H9 (cell line): Measurements from ENCODE around the gene NINL. TPM values are rescaled to one million over a fixed set of nuclear protein-coding genes. Genes with fewer than 3 reads are reported as not detected.

Experiments used
- DNase-seq: peaks from one replicate; pipeline ENCODE4 v3.0.0-alpha.2; 2017
- H2AFZ ChIP-seq: one replicate; pipeline ENCODE4 v1.6.1; 2013; ENCODE audit warnings: mild to moderate bottlenecking, low read length, control low read depth, moderate library complexity
- H2AK5ac ChIP-seq: 2 replicates; pipeline ENCODE4 v1.6.1; 2013; ENCODE audit warnings: low read length, control low read depth, mixed read lengths; ENCODE audit not compliant: insufficient read length
- H2BK120ac ChIP-seq: one replicate; pipeline ENCODE4 v1.6.1; 2013; ENCODE audit warnings: low read depth, mild to moderate bottlenecking, low read length, control low read depth, inconsistent platforms; ENCODE audit not compliant: poor library complexity, severe bottlenecking
- H2BK12ac ChIP-seq: 2 replicates; pipeline ENCODE4 v1.6.1; 2013; ENCODE audit warnings: low read length, control low read depth, mixed read lengths, low read depth; ENCODE audit not compliant: insufficient read length
- H2BK15ac ChIP-seq: 2 replicates; pipeline ENCODE4 v1.6.1; 2013; ENCODE audit warnings: low read depth, low read length, control low read depth
- H2BK20ac ChIP-seq: one replicate; pipeline ENCODE4 v1.6.1; 2013; ENCODE audit warnings: low read depth, mild to moderate bottlenecking, low read length, control low read depth, inconsistent platforms; ENCODE audit not compliant: poor library complexity, severe bottlenecking
- H2BK5ac ChIP-seq: 2 replicates; pipeline ENCODE4 v1.6.1; 2013; ENCODE audit warnings: low read length, control low read depth, mixed read lengths; ENCODE audit not compliant: insufficient read length
- H3K14ac ChIP-seq: 2 replicates; pipeline ENCODE4 v1.6.1; 2013; ENCODE audit warnings: low read length, control low read depth; ENCODE audit not compliant: insufficient read depth
- H3K18ac ChIP-seq: 2 replicates; pipeline ENCODE4 v1.6.1; 2013; ENCODE audit warnings: low read depth, mild to moderate bottlenecking, mixed read lengths, low read length, control low read depth; ENCODE audit not compliant: insufficient read length
- H3K23ac ChIP-seq: 2 replicates; pipeline ENCODE4 v1.6.1; 2013; ENCODE audit warnings: low read length, control low read depth, mixed read lengths, low read depth; ENCODE audit not compliant: insufficient read length
- H3K23me2 ChIP-seq: 2 replicates; pipeline ENCODE4 v1.6.1; 2013; ENCODE audit warnings: low read depth, mild to moderate bottlenecking, mixed read lengths, low read length, control low read depth; ENCODE audit not compliant: insufficient read length, poor library complexity, severe bottlenecking
- H3K27ac ChIP-seq: 2 replicates; pipeline ENCODE4 v1.5.1; 2013; ENCODE audit warnings: low read length, control low read depth, mixed read lengths, low read depth; ENCODE audit not compliant: insufficient read length
- H3K27me3 ChIP-seq: 2 replicates; pipeline ENCODE4 v1.6.1; 2013; ENCODE audit warnings: low read length, control low read depth, inconsistent platforms; ENCODE audit not compliant: insufficient read depth
- H3K4ac ChIP-seq: 2 replicates; pipeline ENCODE4 v1.6.1; 2013; ENCODE audit warnings: low read depth, mild to moderate bottlenecking, control low read depth, inconsistent platforms, low read length, moderate library complexity
- H3K4me1 ChIP-seq: 2 replicates; pipeline ENCODE4 v1.6.1; 2013; ENCODE audit warnings: low read length, control low read depth, inconsistent platforms; ENCODE audit not compliant: insufficient read depth
- H3K4me2 ChIP-seq: 2 replicates; pipeline ENCODE4 v1.6.1; 2013; ENCODE audit warnings: low read length, control low read depth, mixed read lengths; ENCODE audit not compliant: insufficient read length, insufficient read depth
- H3K56ac ChIP-seq: 2 replicates; pipeline ENCODE4 v1.6.1; 2013; ENCODE audit warnings: low read depth, mild to moderate bottlenecking, mixed read lengths, low read length, control low read depth; ENCODE audit not compliant: insufficient read length
- H3K79me1 ChIP-seq: 2 replicates; pipeline ENCODE4 v1.6.1; 2013; ENCODE audit warnings: low read depth, mild to moderate bottlenecking, moderate library complexity, low read length, control low read depth, inconsistent platforms; ENCODE audit not compliant: insufficient read depth, poor library complexity, severe bottlenecking
- H3K79me2 ChIP-seq: 2 replicates; pipeline ENCODE4 v1.6.1; 2013; ENCODE audit warnings: low read length, control low read depth, inconsistent platforms; ENCODE audit not compliant: insufficient read depth
- H3K9ac ChIP-seq: 2 replicates; pipeline ENCODE4 v1.6.1; 2013; ENCODE audit warnings: low read length, control low read depth, mixed read lengths; ENCODE audit not compliant: insufficient read length; ENCODE audit errors: extremely low read depth
- H3K9me3 ChIP-seq: one replicate; pipeline ENCODE4 v1.6.1; 2013; ENCODE audit warnings: low read depth, low read length, inconsistent platforms; ENCODE audit not compliant: control insufficient read depth
- H3T11ph ChIP-seq: one replicate; pipeline ENCODE4 v1.6.1; 2013; ENCODE audit warnings: mild to moderate bottlenecking, low read length, control low read depth, inconsistent platforms
- H4K20me1 ChIP-seq: one replicate; pipeline ENCODE4 v1.6.1; 2013; ENCODE audit not compliant: control insufficient read depth, insufficient read length, insufficient read depth
- H4K5ac ChIP-seq: 2 replicates; pipeline ENCODE4 v1.6.1; 2013; ENCODE audit warnings: low read depth, mild to moderate bottlenecking, mixed read lengths, low read length, control low read depth; ENCODE audit not compliant: insufficient read length
- H4K8ac ChIP-seq: replicated peaks from 2 replicates; pipeline ENCODE4 v1.6.1; 2013; ENCODE audit warnings: low read length, control low read depth, mixed read lengths, low read depth; ENCODE audit not compliant: insufficient read length
- H4K91ac ChIP-seq: 2 replicates; pipeline ENCODE4 v1.6.1; 2013; ENCODE audit warnings: low read depth, mild to moderate bottlenecking, moderate library complexity, mixed read lengths, low read length, control low read depth; ENCODE audit not compliant: insufficient read length
- H3K27ac Mint-ChIP-seq, 3 experiments: 2 replicates in 2 of 3; 3 replicates in 1 of 3; pipeline ENCODE4 v1.8.0; 2020 to 2021; ENCODE audit warnings: mixed read lengths in 3 of 3, mild to moderate bottlenecking in 1 of 3, moderate library complexity in 1 of 3
- H3K27me3 Mint-ChIP-seq: 2 replicates; pipeline ENCODE4 v1.8.0; 2021; ENCODE audit warnings: low read depth, mild to moderate bottlenecking, moderate library complexity, mixed read lengths
- H3K36me3 Mint-ChIP-seq, 3 experiments: 2 replicates in 2 of 3; 3 replicates in 1 of 3; pipeline ENCODE4 v1.8.0; 2020 to 2021; ENCODE audit warnings: low read depth in 3 of 3, mixed read lengths in 3 of 3; ENCODE audit not compliant: insufficient read depth in 1 of 3
- H3K4me1 Mint-ChIP-seq, 2 experiments: 2 replicates each; pipeline ENCODE4 v1.8.0; 2020; ENCODE audit warnings: mixed read lengths in 2 of 2
- H3K4me3 Mint-ChIP-seq, 2 experiments: 2 replicates in 1 of 2; 3 replicates in 1 of 2; pipeline ENCODE4 v1.8.0; 2020 to 2021; ENCODE audit warnings: mild to moderate bottlenecking in 2 of 2, mixed read lengths in 2 of 2, moderate library complexity in 1 of 2
- H3K9me3 Mint-ChIP-seq, 2 experiments: 2 replicates in 1 of 2; 3 replicates in 1 of 2; pipeline ENCODE4 v1.8.0; 2020; ENCODE audit warnings: mild to moderate bottlenecking in 2 of 2, mixed read lengths in 2 of 2, moderate library complexity in 1 of 2
- CTCF ChIP-seq: fragments of 200-600 bp; sonication (generic); conservative IDR thresholded peaks from 3 replicates; pipeline ENCODE4 v1.8.0; 2021; ENCODE audit warnings: antibody characterized with exemption, mild to moderate bottlenecking
- WGBS: extraction: QIAGEN DNeasy Blood & Tissue Kit; methylation state at CpG from one replicate; pipeline ENCODE4 v1.1.7; 2013; ENCODE audit warnings: missing lambda C conversion rate, low lambda C conversion rate, mixed read lengths; ENCODE audit not compliant: insufficient read length; ENCODE audit errors: extremely low coverage; 5-methylcytosine and 5-hydroxymethylcytosine counted together
- total RNA-seq: library from RNA; stranded (reverse); gene quantifications from 2 replicates; pipeline ENCODE4 v1.2.1, GENCODE V29; 2021

NINL gene
- total RNA-seq, 1 experiment from 2014 or later, result 34.3 TPM

DNA sequence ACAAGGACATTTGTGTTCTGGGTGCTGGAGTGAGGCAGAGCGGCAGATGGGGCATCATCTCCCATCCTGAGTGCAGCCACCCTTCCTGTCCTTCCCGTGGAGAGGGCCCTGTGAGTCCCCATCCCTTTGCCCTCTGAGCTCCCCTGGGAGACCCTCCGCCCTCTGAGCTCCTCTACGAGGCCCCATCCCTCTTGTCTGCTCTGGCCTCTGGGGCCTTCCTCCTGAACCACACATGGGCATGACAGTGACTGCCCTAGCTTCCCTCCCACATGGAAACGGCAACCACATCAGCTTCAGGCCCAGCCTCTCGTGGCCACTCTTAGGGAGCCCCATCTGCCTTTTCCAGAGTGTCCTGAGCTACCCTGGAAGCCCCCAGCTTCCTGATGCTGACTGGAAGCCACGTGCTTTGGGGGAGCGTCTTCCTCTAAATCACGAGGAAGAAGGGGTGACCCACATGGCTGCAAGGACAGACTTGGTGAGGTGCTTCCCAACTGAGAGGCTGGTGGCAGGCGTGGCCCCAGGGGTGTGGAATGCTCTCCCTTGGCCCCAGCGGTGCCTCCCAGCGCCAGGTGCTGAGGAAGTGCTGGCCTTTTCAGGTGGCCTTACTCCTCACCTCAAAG, 125.3 kb downstream of the NINL start:
- Histone ChIP-seq H3K4ac (no peak overlapping the region), H2BK120ac (no peak overlapping the region), H3K23me2 (no peaks in the 10 kb centered on the region), H4K20me1 (no peaks in the 10 kb centered on the region), H3K56ac (no peak overlapping the region), H4K91ac (no peak overlapping the region), H3K14ac (no peak overlapping the region; the same call in 1 of the 2 replicates), H3K27ac (no peak overlapping the region), H2AFZ (no peak overlapping the region), H3K4me1 (no peaks in the 10 kb centered on the region), H3T11ph (no peak overlapping the region), H3K9me3 (no peaks in the 10 kb centered on the region), H2BK5ac (no peak overlapping the region), H3K23ac (no peak overlapping the region), H3K79me2 (no peaks in the 10 kb centered on the region), H3K9ac (no peak overlapping the region), H2BK15ac (no peak overlapping the region), H3K27me3 (no peaks in the 10 kb centered on the region), H3K18ac (no peak overlapping the region), H2BK20ac (no peak overlapping the region), H3K4me2 (no peak overlapping the region), H2AK5ac (no peak overlapping the region), H4K8ac (no peak overlapping the region), H2BK12ac (no peak overlapping the region), H4K5ac (no peak overlapping the region), H3K79me1 (no peaks in the 10 kb centered on the region)
- Mint-ChIP-seq H3K27me3 (no peaks in the 10 kb centered on the region), H3K4me1 (peaks cover 3 to 11% of the 10 kb centered on the region in 2 experiments; a peak in 3 of 4 replicates), H3K4me3 (no peak overlapping the region), H3K27ac (peak overlapping the region in 1 of 3 experiments; percentile 83; a peak in 2 of 7 replicates), H3K36me3 (peaks cover 58 to 79% (median 79%) of the 10 kb centered on the region in 3 experiments), H3K9me3 (no peaks in the 10 kb centered on the region; a peak in 1 of 5 replicates)
- no peak for DNase-seq
- TF ChIP-seq CTCF, result no peak
- WGBS, result no CpG with 5 or more reads among the region's 12 CpGs
